Measurements from ENCODE around the gene RHBDL1. TPM values are rescaled to one million over a fixed set of nuclear protein-coding genes. Genes with fewer than 3 reads are reported as not detected.

RHBDL1 gene
- polyA plus RNA-seq, 3 donors from 2014 or later, result not detected

GRCh38 chr16:641326-642188 is 33.9 kb upstream of the RHBDL1 start, which contains the start of gene MCRIP2:
MCRIP2 (plus strand) TSS chr16:641828; CDS start chr16:641992, 164 bp downstream.
- H3K9me3 Mint-ChIP-seq, result peaks cover 0 to 2% (median 0%) of the 10 kb centered on the region in 6 donors
- peaks cover 4 to 6% (median 4%) of the 10 kb centered on the region in 3 donors for H3K27me3 Mint-ChIP-seq (ENCODE audit: low read depth in 3 of 3)
- peak within 1 kb of the TSS; percentile 57 to 77 (median 74) for H3K4me3 Mint-ChIP-seq
- H3K36me3 Mint-ChIP-seq, result no peaks in the 10 kb centered on the region
- peaks cover 0 to 15% of the 10 kb centered on the region in 2 donors for H3K4me1 Mint-ChIP-seq
- DNase-seq, result peak; percentile 62 to 65 (median 63)
- no peak within 1 kb of the TSS for H3K27ac Mint-ChIP-seq

GRCh38 chr16:642189-643049 is 33.1 kb upstream of the RHBDL1 start:
- Mint-ChIP-seq H3K27ac (peak overlapping the region in 1 of 6 donors; percentile 34), H3K27me3 (ENCODE audit: low read depth in 3 of 3) (peaks cover 0 to 2% (median 0%) of the 10 kb centered on the region in 3 donors), H3K4me3 (peak overlapping the region; percentile 44 to 74 (median 57)), H3K4me1 (peaks cover 0 to 13% of the 10 kb centered on the region in 2 donors), H3K36me3 (no peaks in the 10 kb centered on the region), H3K9me3 (no peaks in the 10 kb centered on the region)
- DNase-seq, result peak; percentile 27 to 37 (median 34)

- Mint-ChIP-seq H3K9me3 (no peaks in the 10 kb centered on the region), H3K36me3 (no peaks in the 10 kb centered on the region), H3K4me1 (peaks cover 0 to 11% of the 10 kb centered on the region in 2 donors), H3K27me3 (ENCODE audit: low read depth in 3 of 3) (peaks cover 0 to 2% (median 0%) of the 10 kb centered on the region in 3 donors), H3K4me3 (peak overlapping the region; percentile 45 to 74 (median 58)), H3K27ac (no peak overlapping the region)
- DNase-seq, result no peak
Measured at GRCh38 chr16:643050-643368, 32.5 kb upstream of the RHBDL1 start.

GRCh38 chr16:644556-644955 is 30.9 kb upstream of the RHBDL1 start:
- Mint-ChIP-seq H3K27ac (no peak overlapping the region), H3K4me3 (peak overlapping the region in 3 of 5 donors; percentile 15 to 38 (median 18)), H3K36me3 (no peaks in the 10 kb centered on the region)

GRCh38 chr16:645852-646678 is 29.4 kb upstream of the RHBDL1 start:
- Mint-ChIP-seq H3K4me3 (no peak overlapping the region), H3K9me3 (no peaks in the 10 kb centered on the region), H3K4me1 (peaks cover 0 to 13% of the 10 kb centered on the region in 2 donors), H3K27ac (no peak overlapping the region), H3K27me3 (ENCODE audit: low read depth in 3 of 3) (peaks cover 0 to 3% (median 2%) of the 10 kb centered on the region in 3 donors), H3K36me3 (no peaks in the 10 kb centered on the region)
- no peak for DNase-seq

More at GRCh38 chr16:644556-644955, 30.9 kb upstream of the RHBDL1 start:
- Mint-ChIP-seq H3K4me1 (peaks cover 0 to 16% of the 10 kb centered on the region in 2 donors), H3K27me3 (ENCODE audit: low read depth in 3 of 3) (peaks cover 0 to 2% (median 2%) of the 10 kb centered on the region in 3 donors), H3K9me3 (no peaks in the 10 kb centered on the region)
- no peak for DNase-seq

GRCh38 chr16:646679-647172 is 28.7 kb upstream of the RHBDL1 start:
- Mint-ChIP-seq H3K27me3 (ENCODE audit: low read depth in 3 of 3) (peaks cover 0 to 3% (median 2%) of the 10 kb centered on the region in 3 donors), H3K9me3 (no peaks in the 10 kb centered on the region), H3K4me3 (no peak overlapping the region), H3K4me1 (peaks cover 0 to 13% of the 10 kb centered on the region in 2 donors), H3K36me3 (no peaks in the 10 kb centered on the region), H3K27ac (no peak overlapping the region)
- no peak for DNase-seq

GRCh38 chr16:647173-647902 is 28.1 kb upstream of the RHBDL1 start:
- Mint-ChIP-seq H3K4me1 (peaks cover 0 to 13% of the 10 kb centered on the region in 2 donors), H3K36me3 (no peaks in the 10 kb centered on the region), H3K27me3 (ENCODE audit: low read depth in 3 of 3) (peaks cover 0 to 3% (median 2%) of the 10 kb centered on the region in 3 donors), H3K27ac (no peak overlapping the region), H3K4me3 (peak overlapping the region in 2 of 5 donors; percentile 24 to 26), H3K9me3 (no peaks in the 10 kb centered on the region)
- no peak for DNase-seq

GRCh38 chr16:648071-648780 is 27.2 kb upstream of the RHBDL1 start:
- Mint-ChIP-seq H3K4me3 (peak overlapping the region; percentile 38 to 71 (median 69)), H3K27ac (peak overlapping the region in 4 of 6 donors; percentile 45 to 86 (median 66)), H3K27me3 (ENCODE audit: low read depth in 3 of 3) (peaks cover 0 to 3% (median 2%) of the 10 kb centered on the region in 3 donors), H3K36me3 (no peaks in the 10 kb centered on the region), H3K9me3 (no peaks in the 10 kb centered on the region), H3K4me1 (peaks cover 0 to 10% of the 10 kb centered on the region in 2 donors)
- DNase-seq, result no peak

GRCh38 chr16:648781-649589 is 26.5 kb upstream of the RHBDL1 start, which contains the start of gene WDR90:
WDR90 (plus strand) TSS chr16:649365; CDS start chr16:649417, 52 bp downstream.
- DNase-seq, result peak; percentile 88 to 91 (median 89)
- H3K4me3 Mint-ChIP-seq, result peak within 1 kb of the TSS; percentile 62 to 77 (median 71)
- no peaks in the 10 kb centered on the region for H3K36me3 Mint-ChIP-seq
- H3K9me3 Mint-ChIP-seq, result no peaks in the 10 kb centered on the region
- peaks cover 0 to 9% of the 10 kb centered on the region in 2 donors for H3K4me1 Mint-ChIP-seq
- peaks cover 0 to 3% (median 2%) of the 10 kb centered on the region in 3 donors for H3K27me3 Mint-ChIP-seq (ENCODE audit: low read depth in 3 of 3)
- peak within 1 kb of the TSS in 4 of 6 donors; percentile 57 to 86 (median 66) for H3K27ac Mint-ChIP-seq

GRCh38 chr16:649631-650030 is 25.8 kb upstream of the RHBDL1 start:
- peak overlapping the region in 1 of 6 donors; percentile 39 for H3K27ac Mint-ChIP-seq
- peak overlapping the region; percentile 54 to 70 (median 64) for H3K4me3 Mint-ChIP-seq
- H3K9me3 Mint-ChIP-seq, result no peaks in the 10 kb centered on the region

GRCh38 chr16:651844-652243 is 23.6 kb upstream of the RHBDL1 start:
- H3K4me1 Mint-ChIP-seq, result peaks cover 0 to 6% of the 10 kb centered on the region in 2 donors
- DNase-seq, result no peak
- H3K27ac Mint-ChIP-seq, result no peak overlapping the region
- no peaks in the 10 kb centered on the region for H3K36me3 Mint-ChIP-seq
- H3K4me3 Mint-ChIP-seq, result no peak overlapping the region
- peaks cover 0 to 3% (median 2%) of the 10 kb centered on the region in 3 donors for H3K27me3 Mint-ChIP-seq (ENCODE audit: low read depth in 3 of 3)
- H3K9me3 Mint-ChIP-seq, result no peaks in the 10 kb centered on the region

More at GRCh38 chr16:649631-650030, 25.8 kb upstream of the RHBDL1 start:
- no peak for DNase-seq
- peaks cover 0 to 3% (median 2%) of the 10 kb centered on the region in 3 donors for H3K27me3 Mint-ChIP-seq (ENCODE audit: low read depth in 3 of 3)
- no peaks in the 10 kb centered on the region for H3K36me3 Mint-ChIP-seq
- H3K4me1 Mint-ChIP-seq, result peaks cover 0 to 7% of the 10 kb centered on the region in 2 donors
